ENCODE measurements around the gene POLA2. TPM values are rescaled to one million over a fixed set of nuclear protein-coding genes. Genes with fewer than 3 reads are reported as not detected.

The POLA2 gene
- total and polyA plus RNA-seq, 4 donors: 4.5 to 14.2 (median 9.5) TPM

- H3K9ac ChIP-seq (ENCODE audit: insufficient read depth in 1 of 2, low read length in 2 of 2): peak overlapping the region in 1 of 2 donors; percentile 65
- H3K4me3 ChIP-seq: no peak overlapping the region
- H3K9me3 ChIP-seq (ENCODE audit: control insufficient read depth in 4 of 4, insufficient read depth in 3 of 4, low read length in 3 of 4): no peaks in the 10 kb centered on the region
- H3K27me3 ChIP-seq (ENCODE audit: control insufficient read depth in 3 of 3, insufficient read depth in 3 of 3, low read length in 2 of 3): no peaks in the 10 kb centered on the region
- 26 to 53% methylated on average over 5 of the region's 5 CpGs for WGBS, 2 donors
- TF ChIP-seq CTCF (IDR thresholded peaks at IDR 0.05; ENCODE audit: control extremely low read depth, extremely low read depth): no peak
- H3K36me3 ChIP-seq (ENCODE audit: control insufficient read depth in 4 of 4, insufficient read depth in 4 of 4, low read length in 4 of 4): peaks cover 0 to 19% (median 8%) of the 10 kb centered on the region in 4 donors
- peak overlapping the region; percentile 47 to 96 for H3K27ac ChIP-seq (ENCODE audit: low read depth in 1 of 2, low read length in 1 of 2)
- DNase-seq: peak in 2 of 3 donors; percentile 43
- H3K4me1 ChIP-seq (ENCODE audit: control insufficient read depth in 5 of 5, insufficient read depth in 5 of 5, low read length in 5 of 5): peaks cover 2 to 70% (median 31%) of the 10 kb centered on the region in 5 donors
- ATAC-seq (ENCODE audit: insufficient read depth, low FRiP score): peak; percentile 22
Measured at GRCh38 chr11:65291613-65292012, 29.9 kb downstream of the POLA2 start.

- Histone ChIP-seq H3K4me3 (no peak overlapping the region), H3K36me3 (ENCODE audit: control insufficient read depth in 4 of 4, insufficient read depth in 4 of 4, low read length in 4 of 4) (peaks cover 0 to 19% (median 8%) of the 10 kb centered on the region in 4 donors), H3K27me3 (ENCODE audit: control insufficient read depth in 3 of 3, insufficient read depth in 3 of 3, low read length in 2 of 3) (no peaks in the 10 kb centered on the region), H3K9me3 (ENCODE audit: control insufficient read depth in 4 of 4, insufficient read depth in 3 of 4, low read length in 3 of 4) (no peaks in the 10 kb centered on the region), H3K27ac (ENCODE audit: low read depth in 1 of 2, low read length in 1 of 2) (peak overlapping the region; percentile 5 to 96), H3K4me1 (ENCODE audit: control insufficient read depth in 5 of 5, insufficient read depth in 5 of 5, low read length in 5 of 5) (peaks cover 2 to 83% (median 37%) of the 10 kb centered on the region in 5 donors), H3K9ac (ENCODE audit: insufficient read depth in 1 of 2, low read length in 2 of 2) (peak overlapping the region in 1 of 2 donors; percentile 84)
- DNase-seq: no peak
- no peak for TF ChIP-seq CTCF (IDR thresholded peaks at IDR 0.05; ENCODE audit: control extremely low read depth, extremely low read depth)
- 54 to 56% methylated on average over 5 of the region's 5 CpGs for WGBS, 2 donors
- no peak for ATAC-seq (ENCODE audit: insufficient read depth, low FRiP score)
Measured at GRCh38 chr11:65292890-65293289, 31.1 kb downstream of the POLA2 start.

DNA sequence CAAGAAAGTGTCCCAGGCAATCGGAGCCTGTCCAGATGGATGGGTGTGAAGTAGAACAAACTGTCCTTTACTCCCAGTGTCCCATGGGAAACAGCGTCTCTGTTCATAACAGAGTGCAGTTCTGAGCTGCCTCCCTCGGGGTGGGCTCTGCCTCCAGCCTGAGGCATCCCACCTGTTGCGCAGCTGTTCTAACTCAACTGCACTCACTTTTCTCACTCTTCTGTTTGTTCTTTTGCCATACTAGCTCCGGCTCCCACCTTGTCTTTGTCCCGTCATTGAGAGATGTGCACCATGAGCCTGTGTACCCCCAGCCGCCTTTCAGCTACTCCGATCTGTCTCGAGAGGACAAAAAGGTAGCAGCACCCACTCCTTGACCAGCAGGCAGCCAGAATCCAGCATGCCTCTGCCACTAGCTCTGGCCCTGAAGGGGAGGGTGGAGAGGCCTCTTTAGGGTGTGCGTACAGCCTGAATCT, 32.2 kb downstream of the POLA2 start:
- ATAC-seq (ENCODE audit: insufficient read depth, low FRiP score) (no peak), DNase-seq (peak; percentile 84 to 93 (median 87))
- Histone ChIP-seq H3K36me3 (ENCODE audit: control insufficient read depth in 4 of 4, insufficient read depth in 4 of 4, low read length in 4 of 4) (peaks cover 0 to 24% (median 4%) of the 10 kb centered on the region in 4 donors), H3K4me3 (no peak overlapping the region), H3K9me3 (ENCODE audit: control insufficient read depth in 4 of 4, insufficient read depth in 3 of 4, low read length in 3 of 4) (no peaks in the 10 kb centered on the region), H3K27me3 (ENCODE audit: control insufficient read depth in 3 of 3, insufficient read depth in 3 of 3, low read length in 2 of 3) (no peaks in the 10 kb centered on the region), H3K9ac (ENCODE audit: insufficient read depth in 1 of 2, low read length in 2 of 2) (no peak overlapping the region), H3K27ac (ENCODE audit: low read depth in 1 of 2, low read length in 1 of 2) (peak overlapping the region; percentile 21 to 53), H3K4me1 (ENCODE audit: control insufficient read depth in 5 of 5, insufficient read depth in 5 of 5, low read length in 5 of 5) (peaks cover 2 to 94% (median 42%) of the 10 kb centered on the region in 5 donors)
- no peak for TF ChIP-seq CTCF (IDR thresholded peaks at IDR 0.05; ENCODE audit: control extremely low read depth, extremely low read depth)
- 86 to 87% methylated on average over 10 of the region's 10 CpGs for WGBS, 2 donors

- WGBS, 2 donors: 91 to 95% methylated on average over 11 of the region's 11 CpGs
Measured at GRCh38 chr11:65295001-65295400, 33.2 kb downstream of the POLA2 start.

More at GRCh38 chr11:65295001-65295400, 33.2 kb downstream of the POLA2 start:
- Histone ChIP-seq H3K27ac (ENCODE audit: low read depth in 1 of 2, low read length in 1 of 2) (peak overlapping the region in 1 of 2 donors; percentile 34), H3K9ac (ENCODE audit: insufficient read depth in 1 of 2, low read length in 2 of 2) (no peak overlapping the region), H3K27me3 (ENCODE audit: control insufficient read depth in 3 of 3, insufficient read depth in 3 of 3, low read length in 2 of 3) (no peaks in the 10 kb centered on the region), H3K4me3 (no peak overlapping the region), H3K4me1 (ENCODE audit: control insufficient read depth in 5 of 5, insufficient read depth in 5 of 5, low read length in 5 of 5) (peaks cover 2 to 98% (median 47%) of the 10 kb centered on the region in 5 donors), H3K36me3 (ENCODE audit: control insufficient read depth in 4 of 4, insufficient read depth in 4 of 4, low read length in 4 of 4) (peaks cover 0 to 24% (median 1%) of the 10 kb centered on the region in 4 donors), H3K9me3 (ENCODE audit: control insufficient read depth in 4 of 4, insufficient read depth in 3 of 4, low read length in 3 of 4) (no peaks in the 10 kb centered on the region)
- DNase-seq: no peak
- TF ChIP-seq CTCF (IDR thresholded peaks at IDR 0.05; ENCODE audit: control extremely low read depth, extremely low read depth): no peak
- ATAC-seq (ENCODE audit: insufficient read depth, low FRiP score): no peak

Measured in lung (tissue), 12 donors.